ENCODE data around the gene WDR70. TPM values are rescaled to one million over a fixed set of nuclear protein-coding genes. Genes with fewer than 3 reads are reported as not detected.

WDR70 gene
- total and polyA plus RNA-seq, 2 of the 8 experiments (the other 6 are each of a cell fraction or from before 2014, with no cell fraction given) = 10.6 to 37.4 TPM

GRCh38 chr5:37685211-37685610 lies 306.1 kb downstream of the WDR70 start (continued):
- TF ChIP-seq CHD7 (IDR thresholded peaks at IDR 0.05; ENCODE audit: insufficient replicate concordance, low read length) = no peak
